Glomerular endothelial cell (primary cell): ENCODE data around the gene FSTL4. TPM values are rescaled to one million over a fixed set of nuclear protein-coding genes. Genes with fewer than 3 reads are reported as not detected.

Source experiments
- DNase-seq: peaks from one replicate; pipeline ENCODE4 v3.0.0-alpha.2; 2011; ENCODE audit warnings: low read depth, low spot score; ENCODE audit errors: extremely low read depth
- total RNA-seq: library from RNA; depleted of rRNA; stranded (reverse); fragments of >200 nt; gene quantifications from 2 replicates; pipeline ENCODE4 v1.2.3, GENCODE V29; 2015

Gene FSTL4
- total RNA-seq, 1 donor from 2014 or later, result 0.18 TPM

GRCh38 chr5:133253070-133253469 lies 359.3 kb downstream of the FSTL4 start:
- no peak for DNase-seq

GRCh38 chr5:133252133-133252480 lies 360.2 kb downstream of the FSTL4 start:
- no peak for DNase-seq

DNA sequence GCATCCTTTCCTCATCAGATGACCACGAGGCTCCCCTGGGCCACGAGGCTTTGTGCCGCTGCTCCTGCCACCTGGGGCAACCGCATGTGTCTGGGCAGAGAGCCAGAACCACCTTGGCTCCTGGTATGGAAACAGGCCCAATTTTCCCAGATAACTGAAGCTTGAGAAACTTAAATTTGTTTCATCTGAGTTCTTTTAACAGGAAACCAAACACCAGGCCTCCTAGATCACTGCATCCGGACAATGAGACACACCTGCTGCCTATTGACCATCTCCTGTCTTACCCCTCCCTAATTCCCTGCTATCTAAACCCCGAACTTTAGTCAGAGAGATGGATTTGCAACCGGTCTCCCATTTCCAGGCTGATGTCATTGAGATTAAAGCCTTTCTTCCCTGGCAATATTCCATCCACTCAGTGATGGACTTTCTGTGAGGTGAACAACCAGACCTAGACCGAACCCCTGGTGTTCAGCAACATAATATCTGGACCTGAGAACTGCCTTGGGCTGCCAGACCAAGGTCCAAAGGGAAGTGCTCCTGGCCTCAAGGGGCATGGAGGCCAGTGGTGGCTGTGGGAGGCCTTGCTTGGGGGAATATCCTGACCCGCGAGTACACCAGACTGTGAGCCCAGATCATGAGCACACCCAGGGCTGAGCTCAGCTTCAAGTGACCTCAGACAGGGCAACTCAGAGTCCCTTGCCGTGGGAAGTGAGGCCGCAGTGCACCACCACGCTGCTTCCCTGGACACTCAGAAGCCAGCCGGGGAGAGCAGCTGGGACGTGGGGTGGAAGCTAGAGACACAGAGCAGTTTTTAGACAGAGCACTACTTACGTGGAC lies 360.8 kb downstream of the FSTL4 start:
- DNase-seq, result no peak

DNA sequence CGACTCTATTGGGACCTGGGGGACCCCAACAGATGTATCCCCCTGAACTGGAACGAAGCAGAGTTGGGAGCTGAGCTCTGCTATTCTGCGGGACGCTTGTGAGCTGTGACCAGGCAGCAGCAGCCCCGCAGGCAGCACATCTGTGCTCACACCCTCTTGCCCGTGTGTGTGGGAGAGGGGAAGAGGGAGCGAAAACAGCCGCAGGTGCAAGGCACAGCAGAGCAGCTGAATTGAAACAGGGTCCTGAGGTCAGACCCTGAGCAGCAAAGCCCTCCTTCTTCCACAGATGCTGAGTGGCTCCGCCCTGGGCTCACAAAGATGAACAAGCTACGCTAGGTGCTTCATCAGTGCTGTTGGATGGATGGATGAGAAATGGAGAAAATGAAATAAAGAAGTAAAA lies 361.8 kb downstream of the FSTL4 start:
- DNase-seq, result no peak

DNA sequence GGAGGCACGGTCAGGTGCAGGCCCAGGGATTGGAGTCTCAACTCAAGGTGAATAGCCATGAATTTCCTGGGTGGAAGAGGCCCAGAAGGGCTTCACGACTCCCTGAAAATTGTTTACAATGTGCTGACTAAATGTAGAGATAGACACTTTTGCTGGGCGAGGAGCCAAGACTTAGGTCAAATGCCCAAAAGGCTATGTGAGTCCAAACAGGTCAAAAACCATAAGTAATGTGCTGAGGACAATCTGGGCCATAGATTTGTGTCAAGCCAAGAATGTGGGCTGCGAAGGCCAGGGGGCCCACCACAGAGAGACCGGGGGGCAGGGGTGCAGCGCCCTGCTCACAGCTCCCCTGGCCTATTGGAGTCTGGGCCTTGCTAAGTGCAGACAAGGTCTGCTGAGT lies 362.7 kb downstream of the FSTL4 start:
- DNase-seq, result no peak

GRCh38 chr5:133247881-133248624 lies 364.3 kb downstream of the FSTL4 start:
- no peak for DNase-seq

DNA sequence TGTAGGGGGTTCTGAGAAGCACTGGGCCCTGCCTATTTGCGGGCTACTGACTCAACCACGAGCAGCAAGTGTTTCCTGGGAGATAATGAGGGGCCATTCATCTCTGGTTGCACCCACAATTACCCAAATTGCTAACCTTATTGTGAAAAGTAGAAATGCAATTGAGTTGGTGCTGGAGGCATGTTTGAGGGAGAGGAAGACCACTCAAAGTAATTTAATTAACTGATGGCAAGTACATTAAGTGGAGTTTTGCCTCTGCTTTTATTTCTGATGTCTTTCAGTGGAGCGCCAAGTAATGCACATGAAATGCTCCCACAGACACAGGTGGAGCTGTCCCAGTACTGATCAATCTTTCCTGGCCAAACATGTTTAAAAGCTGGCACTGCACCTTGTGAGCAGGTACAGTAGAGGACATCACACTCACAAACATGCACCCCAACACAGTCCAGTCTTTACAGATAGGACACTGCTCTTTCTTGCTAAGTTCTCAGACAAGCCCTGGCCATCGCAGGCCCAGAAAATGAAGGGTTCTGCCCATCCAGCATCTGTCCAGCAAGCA lies 365.1 kb downstream of the FSTL4 start:
- no peak for DNase-seq

DNA sequence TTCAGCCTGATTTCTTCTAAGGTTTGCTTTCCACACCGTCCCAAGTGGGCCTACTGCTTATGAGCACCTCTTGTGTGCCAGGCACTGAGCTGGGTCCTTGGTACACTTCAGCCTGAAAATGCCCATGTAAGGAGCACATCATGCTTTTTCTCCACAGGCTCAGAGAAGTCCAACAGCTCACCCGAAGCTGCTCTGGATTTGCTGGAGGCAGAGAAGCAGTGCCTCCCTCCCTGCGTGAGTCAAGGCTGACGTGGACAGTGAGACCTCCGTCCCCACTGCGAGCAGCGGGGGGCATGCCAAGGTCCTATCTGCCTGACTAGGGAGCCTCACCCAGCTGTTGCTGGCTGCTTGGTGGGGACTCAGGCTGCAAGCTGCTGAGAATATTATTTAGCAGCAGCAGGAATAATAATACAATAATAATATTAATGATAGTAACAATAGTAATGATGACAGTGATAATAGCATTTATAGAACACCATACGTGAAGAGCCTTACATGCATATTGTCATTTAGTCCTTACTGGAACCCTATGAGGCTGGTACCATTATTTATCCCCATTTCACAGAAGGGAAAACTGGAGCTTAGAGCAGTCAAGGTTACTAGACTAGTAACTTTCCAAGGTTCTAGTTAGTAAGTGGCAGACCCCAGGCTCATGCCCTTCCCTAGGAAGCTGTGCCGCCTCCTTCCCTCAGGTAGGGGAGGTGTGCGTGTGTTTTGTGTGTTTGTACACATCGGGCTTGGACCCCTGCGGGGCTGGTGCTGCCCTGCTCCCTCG lies 365.8 kb downstream of the FSTL4 start:
- no peak for DNase-seq

- DNase-seq, result no peak
Observed at GRCh38 chr5:133246053-133246370, 366.3 kb downstream of the FSTL4 start.

DNA sequence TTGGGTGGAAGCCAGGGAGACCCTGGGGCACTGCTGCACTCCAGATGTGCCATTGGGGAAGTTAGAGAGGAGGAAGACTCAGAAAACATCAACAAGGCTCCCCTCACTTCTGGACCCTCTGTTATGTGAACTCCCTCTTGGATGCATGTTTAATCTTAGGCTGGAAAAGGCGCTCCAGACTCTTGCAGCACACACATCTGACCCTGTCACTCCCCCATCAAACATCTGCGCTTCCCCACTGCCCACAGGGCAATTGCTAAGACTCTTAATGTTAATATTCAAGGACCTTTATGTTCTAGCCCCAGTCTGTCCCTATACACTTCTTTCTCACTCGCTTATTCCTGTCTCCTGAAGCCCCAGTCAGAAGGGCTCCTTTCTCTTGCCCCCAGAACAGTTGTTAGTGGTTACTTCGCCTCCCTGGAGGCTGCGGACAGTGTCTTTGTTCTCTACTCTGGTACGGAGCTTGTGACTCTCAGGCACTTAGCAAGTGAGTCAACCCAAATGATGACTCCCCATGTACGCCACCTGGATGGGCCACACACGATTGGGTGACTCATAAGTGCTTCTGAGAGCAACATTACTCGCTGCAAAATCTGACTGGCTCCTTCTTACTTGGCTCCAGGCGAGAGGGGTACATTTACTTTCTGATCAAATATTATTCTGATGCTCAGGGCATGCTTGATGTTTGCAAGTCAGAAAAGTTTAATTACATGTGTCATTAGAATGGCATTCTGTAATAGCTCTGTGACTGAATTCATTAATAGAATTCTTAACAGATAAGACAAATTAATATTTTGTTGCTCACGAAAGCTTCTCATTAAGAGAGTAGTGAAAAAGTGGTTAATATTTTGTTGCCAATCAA lies 366.9 kb downstream of the FSTL4 start:
- DNase-seq, result no peak

GRCh38 chr5:133244242-133244641 lies 368.1 kb downstream of the FSTL4 start:
- no peak for DNase-seq

DNA sequence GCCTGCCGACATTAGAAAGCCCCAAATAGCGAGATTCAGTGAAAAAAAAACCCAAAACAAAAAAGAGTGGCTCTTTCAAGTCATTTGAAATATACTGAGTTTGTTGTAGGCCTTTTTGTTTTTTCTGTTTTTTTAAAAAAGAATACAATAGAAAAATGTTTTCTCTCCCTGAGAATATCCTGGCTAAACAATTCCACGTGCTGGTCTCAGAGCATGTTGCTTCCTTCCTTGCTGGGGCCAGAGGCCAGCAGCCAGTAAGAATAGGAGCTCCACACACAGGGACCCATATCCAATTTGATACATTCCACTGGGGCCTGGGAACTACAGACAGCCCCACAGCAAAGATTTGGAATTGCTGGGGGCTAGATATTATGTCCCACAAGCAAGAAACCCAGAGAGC lies 369.1 kb downstream of the FSTL4 start:
- DNase-seq, result no peak

- no peak for DNase-seq
Observed at GRCh38 chr5:133242221-133242835, 370.0 kb downstream of the FSTL4 start.

- no peak for DNase-seq
Observed at GRCh38 chr5:133241179-133242092, 370.9 kb downstream of the FSTL4 start.

DNA sequence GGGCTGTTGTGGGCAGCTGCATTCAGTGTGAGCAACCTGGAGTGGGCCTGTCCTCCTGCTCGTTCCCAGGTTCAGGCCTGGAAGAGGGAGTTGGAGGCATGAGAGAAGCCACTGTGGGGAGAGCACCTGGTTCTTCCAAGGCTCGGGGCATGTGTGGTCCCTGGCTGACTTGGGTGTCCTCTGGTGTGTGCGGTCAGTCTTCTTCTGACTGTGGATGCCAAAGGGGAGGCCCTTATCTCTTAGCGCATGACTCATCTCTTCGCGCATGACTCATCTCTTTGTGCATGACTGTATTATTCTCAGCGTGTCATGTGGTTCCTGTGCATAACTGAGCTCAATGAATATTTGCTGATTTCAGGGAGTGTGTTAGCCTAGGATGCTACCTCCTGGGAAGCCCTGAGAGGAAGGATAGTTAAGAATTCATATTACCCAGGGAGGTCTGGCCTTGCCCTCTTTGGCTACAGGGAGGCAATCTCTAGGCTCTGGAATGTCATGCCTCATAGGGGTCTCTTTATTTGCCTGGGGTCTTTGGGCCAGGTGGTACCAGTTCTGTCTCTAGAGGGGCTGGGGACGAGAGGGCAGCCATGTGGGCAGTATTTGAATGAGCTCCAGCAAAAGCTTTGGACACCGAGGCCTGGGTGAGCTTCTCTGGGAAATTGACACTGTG lies 371.8 kb downstream of the FSTL4 start:
- peak; percentile 91 for DNase-seq

DNA sequence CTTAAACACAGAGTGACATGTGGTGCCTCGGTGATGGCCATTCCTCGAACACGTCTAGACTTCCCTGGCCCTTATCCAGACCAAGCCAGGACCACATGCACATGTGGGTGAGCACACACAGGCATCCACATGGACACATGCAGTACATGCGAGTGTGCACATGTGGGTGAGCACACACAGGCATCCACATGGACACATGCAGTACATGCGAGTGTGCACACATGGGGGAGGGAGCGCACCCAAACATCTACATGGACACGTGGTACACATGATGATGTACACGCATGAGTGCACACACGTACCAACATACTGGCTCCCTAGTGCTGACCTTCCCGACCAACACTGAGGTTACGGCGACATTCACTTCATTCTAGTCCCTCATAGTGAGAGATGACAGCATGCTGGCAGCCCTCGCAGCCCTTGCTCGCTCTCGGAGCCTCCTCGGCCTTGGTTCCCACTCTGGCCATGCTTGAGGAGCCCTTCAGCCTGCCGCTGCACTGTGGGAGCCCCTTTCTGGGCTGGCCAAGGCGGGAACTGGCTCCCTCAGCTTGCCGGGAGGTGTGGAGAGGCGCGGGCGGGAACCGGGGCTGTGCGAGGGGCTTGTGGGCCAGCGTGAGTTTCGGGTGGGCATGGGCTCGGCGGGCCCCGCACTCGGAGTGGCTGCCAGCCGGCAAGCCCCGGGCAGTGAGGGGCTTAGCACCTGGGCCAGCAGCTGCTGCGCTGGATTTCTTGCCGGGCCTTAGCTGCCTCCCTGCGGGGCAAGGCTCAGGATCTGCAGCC lies 373.7 kb downstream of the FSTL4 start:
- DNase-seq, result no peak

GRCh38 chr5:133236976-133237375 lies 375.4 kb downstream of the FSTL4 start:
- DNase-seq, result no peak

GRCh38 chr5:133236541-133236951 lies 375.8 kb downstream of the FSTL4 start:
- DNase-seq, result no peak
